GM08714 (cell line): ENCODE data around the gene MYO5C.

Source experiments
- H3K4me3 ChIP-seq: fragments of 200-500 bp; sonication (Bioruptor generic); 2 replicates; pipeline ENCODE4 v1.5.1; 2014; ENCODE audit warnings: mild to moderate bottlenecking, low read length, inconsistent platforms
- ZNF274 ChIP-seq: IDR thresholded peaks from 2 replicates; pipeline ENCODE4 v1.6.1; 2012; ENCODE audit warnings: mild to moderate bottlenecking, low read depth, low read length

MYO5C gene

GRCh38 chr15:52206446-52206845 lies 89.2 kb downstream of the MYO5C start:
- TF ChIP-seq ZNF274 = no peak
- no peak overlapping the region for H3K4me3 ChIP-seq

- H3K4me3 ChIP-seq = no peak overlapping the region
- no peak for TF ChIP-seq ZNF274
Measured at GRCh38 chr15:52204657-52205056, 90.9 kb downstream of the MYO5C start.

GRCh38 chr15:52200831-52201365 lies 94.7 kb downstream of the MYO5C start:
- TF ChIP-seq ZNF274 = no peak
- no peak overlapping the region for H3K4me3 ChIP-seq

- no peak for TF ChIP-seq ZNF274
- no peak overlapping the region for H3K4me3 ChIP-seq
Measured at GRCh38 chr15:52199271-52199670, 96.3 kb downstream of the MYO5C start.

GRCh38 chr15:52196891-52197290 lies 98.7 kb downstream of the MYO5C start:
- no peak for TF ChIP-seq ZNF274

GRCh38 chr15:52193791-52194190 lies 101.8 kb downstream of the MYO5C start:
- no peak overlapping the region for H3K4me3 ChIP-seq
- no peak for TF ChIP-seq ZNF274

More at GRCh38 chr15:52196891-52197290, 98.7 kb downstream of the MYO5C start:
- no peak overlapping the region for H3K4me3 ChIP-seq

GRCh38 chr15:52193321-52193720 lies 102.3 kb downstream of the MYO5C start:
- H3K4me3 ChIP-seq = no peak overlapping the region
- TF ChIP-seq ZNF274 = no peak

GRCh38 chr15:52191207-52191606 lies 104.4 kb downstream of the MYO5C start, which contains the start of gene GNB5:
TSS of gene GNB5 (minus strand) at chr15:52191392. CDS start at chr15:52184676, 6,716 bp downstream.
- no peak within 1 kb of the TSS for H3K4me3 ChIP-seq
- no peak for TF ChIP-seq ZNF274

GRCh38 chr15:52186651-52187486 lies 108.7 kb downstream of the MYO5C start:
- H3K4me3 ChIP-seq = no peak overlapping the region
- TF ChIP-seq ZNF274 = no peak

GRCh38 chr15:52185151-52185561 lies 110.4 kb downstream of the MYO5C start:
- TF ChIP-seq ZNF274 = no peak
- H3K4me3 ChIP-seq = no peak overlapping the region

- H3K4me3 ChIP-seq = no peak overlapping the region
- no peak for TF ChIP-seq ZNF274
Measured at GRCh38 chr15:52184721-52185120, 110.9 kb downstream of the MYO5C start.

GRCh38 chr15:52183562-52184173 lies 111.9 kb downstream of the MYO5C start:
- TF ChIP-seq ZNF274 = no peak
- no peak overlapping the region for H3K4me3 ChIP-seq

- no peak overlapping the region for H3K4me3 ChIP-seq
- no peak for TF ChIP-seq ZNF274
Measured at GRCh38 chr15:52181938-52182780, 113.4 kb downstream of the MYO5C start.

GRCh38 chr15:52180851-52181450 lies 114.7 kb downstream of the MYO5C start:
- TF ChIP-seq ZNF274 = no peak
- H3K4me3 ChIP-seq = no peak overlapping the region; the same call in 1 of the 2 replicates
